HG03575 (cell line): ENCODE data around the gene SAMD1.
A peak's percentile ranks its signal among the peaks of the same experiment; 100 is the strongest.

Source experiments
- ATAC-seq: cut with Tn5 transposase; IDR thresholded peaks from one replicate; pipeline ENCODE4 v1.9.1; 2021; ENCODE audit not compliant: unreplicated experiment, insufficient number of reproducible peaks, low FRiP score; ENCODE audit errors: extremely low read depth

Gene SAMD1

GRCh38 chr19:14090509-14091080, at the start of gene SAMD1:
Gene SAMD1, minus strand, starts transcription at chr19:14090751.
- ATAC-seq = no peak

- ATAC-seq = no peak
Measured at GRCh38 chr19:14139944-14140343, 49.4 kb upstream of the SAMD1 start.

GRCh38 chr19:14138576-14139265, 48.2 kb upstream of the SAMD1 start:
- ATAC-seq = no peak

GRCh38 chr19:14136509-14137281, 46.1 kb upstream of the SAMD1 start, which contains the start of gene ASF1B:
Gene ASF1B, minus strand, starts transcription at chr19:14136589. Its CDS starts 133 bp downstream, at chr19:14136456.
- peak; percentile 60 for ATAC-seq

GRCh38 chr19:14135985-14136508, 45.5 kb upstream of the SAMD1 start:
- no peak for ATAC-seq

- no peak for ATAC-seq
Measured at GRCh38 chr19:14135355-14135754, 44.8 kb upstream of the SAMD1 start.

- no peak for ATAC-seq
Measured at GRCh38 chr19:14127929-14128509, 37.5 kb upstream of the SAMD1 start.

GRCh38 chr19:14127176-14127575, 36.6 kb upstream of the SAMD1 start:
- ATAC-seq = no peak

GRCh38 chr19:14122924-14123323, 32.4 kb upstream of the SAMD1 start:
- ATAC-seq = no peak

- no peak for ATAC-seq
Measured at GRCh38 chr19:14120497-14120780, 29.9 kb upstream of the SAMD1 start.

GRCh38 chr19:14119644-14120496, 29.3 kb upstream of the SAMD1 start:
- ATAC-seq = no peak

GRCh38 chr19:14119146-14119545, 28.6 kb upstream of the SAMD1 start:
- no peak for ATAC-seq

- ATAC-seq = no peak
Measured at GRCh38 chr19:14118165-14119051, 27.9 kb upstream of the SAMD1 start.

- peak; percentile 66 for ATAC-seq
Measured at GRCh38 chr19:14117668-14118164, 27.2 kb upstream of the SAMD1 start, which contains the start of gene PRKACA. Gene PRKACA, minus strand, starts transcription at chr19:14117762. Its CDS starts 215 bp downstream, at chr19:14117547.

GRCh38 chr19:14116918-14117578, 26.5 kb upstream of the SAMD1 start:
- no peak for ATAC-seq

GRCh38 chr19:14116525-14116917, 26.0 kb upstream of the SAMD1 start:
- ATAC-seq = no peak

- ATAC-seq = no peak
Measured at GRCh38 chr19:14115756-14116155, 25.2 kb upstream of the SAMD1 start.
